H9 (cell line): ENCODE results near the gene COQ7. TPM values are rescaled to one million over a fixed set of nuclear protein-coding genes. Genes with fewer than 3 reads are reported as not detected.

Source experiments
- DNase-seq: peaks from one replicate; pipeline ENCODE4 v3.0.0-alpha.2; 2017
- H2AFZ ChIP-seq: one replicate; pipeline ENCODE4 v1.6.1; 2013; ENCODE audit warnings: mild to moderate bottlenecking, low read length, control low read depth, moderate library complexity
- H2AK5ac ChIP-seq: 2 replicates; pipeline ENCODE4 v1.6.1; 2013; ENCODE audit warnings: low read length, control low read depth, mixed read lengths; ENCODE audit not compliant: insufficient read length
- H2BK120ac ChIP-seq: one replicate; pipeline ENCODE4 v1.6.1; 2013; ENCODE audit warnings: low read depth, mild to moderate bottlenecking, low read length, control low read depth, inconsistent platforms; ENCODE audit not compliant: poor library complexity, severe bottlenecking
- H2BK12ac ChIP-seq: 2 replicates; pipeline ENCODE4 v1.6.1; 2013; ENCODE audit warnings: low read length, control low read depth, mixed read lengths, low read depth; ENCODE audit not compliant: insufficient read length
- H2BK15ac ChIP-seq: 2 replicates; pipeline ENCODE4 v1.6.1; 2013; ENCODE audit warnings: low read depth, low read length, control low read depth
- H2BK20ac ChIP-seq: one replicate; pipeline ENCODE4 v1.6.1; 2013; ENCODE audit warnings: low read depth, mild to moderate bottlenecking, low read length, control low read depth, inconsistent platforms; ENCODE audit not compliant: poor library complexity, severe bottlenecking
- H2BK5ac ChIP-seq: 2 replicates; pipeline ENCODE4 v1.6.1; 2013; ENCODE audit warnings: low read length, control low read depth, mixed read lengths; ENCODE audit not compliant: insufficient read length
- H3K14ac ChIP-seq: 2 replicates; pipeline ENCODE4 v1.6.1; 2013; ENCODE audit warnings: low read length, control low read depth; ENCODE audit not compliant: insufficient read depth
- H3K18ac ChIP-seq: 2 replicates; pipeline ENCODE4 v1.6.1; 2013; ENCODE audit warnings: low read depth, mild to moderate bottlenecking, mixed read lengths, low read length, control low read depth; ENCODE audit not compliant: insufficient read length
- H3K23ac ChIP-seq: 2 replicates; pipeline ENCODE4 v1.6.1; 2013; ENCODE audit warnings: low read length, control low read depth, mixed read lengths, low read depth; ENCODE audit not compliant: insufficient read length
- H3K23me2 ChIP-seq: 2 replicates; pipeline ENCODE4 v1.6.1; 2013; ENCODE audit warnings: low read depth, mild to moderate bottlenecking, mixed read lengths, low read length, control low read depth; ENCODE audit not compliant: insufficient read length, poor library complexity, severe bottlenecking
- H3K27ac ChIP-seq: 2 replicates; pipeline ENCODE4 v1.5.1; 2013; ENCODE audit warnings: low read length, control low read depth, mixed read lengths, low read depth; ENCODE audit not compliant: insufficient read length
- H3K27me3 ChIP-seq: 2 replicates; pipeline ENCODE4 v1.6.1; 2013; ENCODE audit warnings: low read length, control low read depth, inconsistent platforms; ENCODE audit not compliant: insufficient read depth
- H3K4ac ChIP-seq: 2 replicates; pipeline ENCODE4 v1.6.1; 2013; ENCODE audit warnings: low read depth, mild to moderate bottlenecking, control low read depth, inconsistent platforms, low read length, moderate library complexity
- H3K4me1 ChIP-seq: 2 replicates; pipeline ENCODE4 v1.6.1; 2013; ENCODE audit warnings: low read length, control low read depth, inconsistent platforms; ENCODE audit not compliant: insufficient read depth
- H3K4me2 ChIP-seq: 2 replicates; pipeline ENCODE4 v1.6.1; 2013; ENCODE audit warnings: low read length, control low read depth, mixed read lengths; ENCODE audit not compliant: insufficient read length, insufficient read depth
- H3K56ac ChIP-seq: 2 replicates; pipeline ENCODE4 v1.6.1; 2013; ENCODE audit warnings: low read depth, mild to moderate bottlenecking, mixed read lengths, low read length, control low read depth; ENCODE audit not compliant: insufficient read length
- H3K79me1 ChIP-seq: 2 replicates; pipeline ENCODE4 v1.6.1; 2013; ENCODE audit warnings: low read depth, mild to moderate bottlenecking, moderate library complexity, low read length, control low read depth, inconsistent platforms; ENCODE audit not compliant: insufficient read depth, poor library complexity, severe bottlenecking
- H3K79me2 ChIP-seq: 2 replicates; pipeline ENCODE4 v1.6.1; 2013; ENCODE audit warnings: low read length, control low read depth, inconsistent platforms; ENCODE audit not compliant: insufficient read depth
- H3K9ac ChIP-seq: 2 replicates; pipeline ENCODE4 v1.6.1; 2013; ENCODE audit warnings: low read length, control low read depth, mixed read lengths; ENCODE audit not compliant: insufficient read length; ENCODE audit errors: extremely low read depth
- H3K9me3 ChIP-seq: one replicate; pipeline ENCODE4 v1.6.1; 2013; ENCODE audit warnings: low read depth, low read length, inconsistent platforms; ENCODE audit not compliant: control insufficient read depth
- H3T11ph ChIP-seq: one replicate; pipeline ENCODE4 v1.6.1; 2013; ENCODE audit warnings: mild to moderate bottlenecking, low read length, control low read depth, inconsistent platforms
- H4K20me1 ChIP-seq: one replicate; pipeline ENCODE4 v1.6.1; 2013; ENCODE audit not compliant: control insufficient read depth, insufficient read length, insufficient read depth
- H4K5ac ChIP-seq: 2 replicates; pipeline ENCODE4 v1.6.1; 2013; ENCODE audit warnings: low read depth, mild to moderate bottlenecking, mixed read lengths, low read length, control low read depth; ENCODE audit not compliant: insufficient read length
- H4K8ac ChIP-seq: replicated peaks from 2 replicates; pipeline ENCODE4 v1.6.1; 2013; ENCODE audit warnings: low read length, control low read depth, mixed read lengths, low read depth; ENCODE audit not compliant: insufficient read length
- H4K91ac ChIP-seq: 2 replicates; pipeline ENCODE4 v1.6.1; 2013; ENCODE audit warnings: low read depth, mild to moderate bottlenecking, moderate library complexity, mixed read lengths, low read length, control low read depth; ENCODE audit not compliant: insufficient read length
- H3K27ac Mint-ChIP-seq, 3 experiments: 2 replicates in 2 of 3; 3 replicates in 1 of 3; pipeline ENCODE4 v1.8.0; 2020 to 2021; ENCODE audit warnings: mixed read lengths in 3 of 3, mild to moderate bottlenecking in 1 of 3, moderate library complexity in 1 of 3
- H3K27me3 Mint-ChIP-seq: 2 replicates; pipeline ENCODE4 v1.8.0; 2021; ENCODE audit warnings: low read depth, mild to moderate bottlenecking, moderate library complexity, mixed read lengths
- H3K36me3 Mint-ChIP-seq, 3 experiments: 2 replicates in 2 of 3; 3 replicates in 1 of 3; pipeline ENCODE4 v1.8.0; 2020 to 2021; ENCODE audit warnings: low read depth in 3 of 3, mixed read lengths in 3 of 3; ENCODE audit not compliant: insufficient read depth in 1 of 3
- H3K4me1 Mint-ChIP-seq, 2 experiments: 2 replicates each; pipeline ENCODE4 v1.8.0; 2020; ENCODE audit warnings: mixed read lengths in 2 of 2
- H3K4me3 Mint-ChIP-seq, 2 experiments: 2 replicates in 1 of 2; 3 replicates in 1 of 2; pipeline ENCODE4 v1.8.0; 2020 to 2021; ENCODE audit warnings: mild to moderate bottlenecking in 2 of 2, mixed read lengths in 2 of 2, moderate library complexity in 1 of 2
- H3K9me3 Mint-ChIP-seq, 2 experiments: 2 replicates in 1 of 2; 3 replicates in 1 of 2; pipeline ENCODE4 v1.8.0; 2020; ENCODE audit warnings: mild to moderate bottlenecking in 2 of 2, mixed read lengths in 2 of 2, moderate library complexity in 1 of 2
- CTCF ChIP-seq: fragments of 200-600 bp; sonication (generic); conservative IDR thresholded peaks from 3 replicates; pipeline ENCODE4 v1.8.0; 2021; ENCODE audit warnings: antibody characterized with exemption, mild to moderate bottlenecking
- WGBS: extraction: QIAGEN DNeasy Blood & Tissue Kit; methylation state at CpG from one replicate; pipeline ENCODE4 v1.1.7; 2013; ENCODE audit warnings: missing lambda C conversion rate, low lambda C conversion rate, mixed read lengths; ENCODE audit not compliant: insufficient read length; ENCODE audit errors: extremely low coverage; 5-methylcytosine and 5-hydroxymethylcytosine counted together
- total RNA-seq: library from RNA; stranded (reverse); gene quantifications from 2 replicates; pipeline ENCODE4 v1.2.1, GENCODE V29; 2021

COQ7 gene
- total RNA-seq, 1 experiment from 2014 or later = 29.6 TPM

DNA sequence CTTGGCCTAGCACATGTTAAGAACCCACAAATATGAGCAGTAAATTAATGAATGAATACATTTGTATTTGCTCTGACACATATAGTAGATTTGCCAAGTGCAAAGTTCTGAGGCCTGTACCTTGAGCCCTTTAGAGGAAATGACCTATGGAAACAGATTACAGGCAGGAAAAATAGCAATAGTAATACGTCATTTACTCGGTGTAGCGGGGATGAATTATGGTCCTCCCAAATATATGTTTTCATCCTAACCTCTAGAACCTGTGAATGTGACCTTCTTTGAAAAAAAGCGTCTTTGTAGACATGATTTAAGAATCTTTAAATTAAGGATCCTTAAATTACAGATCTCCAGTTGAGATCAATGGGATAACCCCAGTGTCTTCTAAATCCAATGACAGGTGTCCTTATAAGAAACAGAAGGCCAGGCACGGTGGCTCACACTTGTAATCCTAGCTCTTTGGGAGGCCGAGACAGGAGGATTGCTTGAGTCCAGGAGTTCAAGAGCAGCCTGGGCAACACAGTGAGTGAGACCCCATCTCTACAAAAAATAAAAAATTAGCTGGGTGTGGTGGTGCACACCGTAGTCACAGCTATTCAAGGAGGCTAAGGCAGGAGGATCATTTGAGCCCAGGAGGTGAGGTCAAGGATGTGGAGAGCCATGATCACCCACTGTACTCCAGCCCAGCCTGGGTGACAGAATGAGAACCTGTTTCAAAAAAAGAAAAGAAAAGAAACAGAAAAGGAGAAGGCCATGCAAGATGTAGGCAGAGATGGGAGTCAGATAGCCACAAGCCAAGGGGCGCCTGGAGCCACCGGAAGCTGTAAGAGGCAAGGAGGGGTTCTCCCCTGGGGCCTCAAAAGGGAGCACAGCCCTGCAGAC, 41.2 kb downstream of the COQ7 start:
- no peak overlapping the region for H2BK15ac ChIP-seq
- peaks cover 18% of the 10 kb centered on the region for H3K27me3 Mint-ChIP-seq
- no peak overlapping the region for H3K4me2 ChIP-seq
- no peak for TF ChIP-seq CTCF
- no peak overlapping the region for H2BK12ac ChIP-seq
- no peaks in the 10 kb centered on the region for H3K79me1 ChIP-seq
- peaks cover 3% of the 10 kb centered on the region for H3K23me2 ChIP-seq
- no peak overlapping the region; a peak in 1 of 7 replicates for H3K27ac Mint-ChIP-seq
- H3K9me3 ChIP-seq = no peaks in the 10 kb centered on the region
- no peaks in the 10 kb centered on the region for H3K79me2 ChIP-seq
- no peak overlapping the region for H3K14ac ChIP-seq
- H3K56ac ChIP-seq = no peak overlapping the region
- no peaks in the 10 kb centered on the region for H4K20me1 ChIP-seq
- no peak overlapping the region for H2BK120ac ChIP-seq
- H3K4me1 ChIP-seq = no peaks in the 10 kb centered on the region; the same call in 1 of the 2 replicates
- H3K23ac ChIP-seq = no peak overlapping the region
- H3K27ac ChIP-seq = no peak overlapping the region
- no peak overlapping the region for H4K91ac ChIP-seq
- no peak overlapping the region for H4K8ac ChIP-seq
- H3K9ac ChIP-seq = no peak overlapping the region
- peaks cover 19 to 21% of the 10 kb centered on the region in 2 experiments for H3K4me1 Mint-ChIP-seq
- no peak overlapping the region for H3K18ac ChIP-seq
- H3K4ac ChIP-seq = no peak overlapping the region
- H3K27me3 ChIP-seq = no peaks in the 10 kb centered on the region; the same call in 1 of the 2 replicates
- no peak for DNase-seq
- H3T11ph ChIP-seq = no peak overlapping the region
- no peak overlapping the region for H4K5ac ChIP-seq
- H3K36me3 Mint-ChIP-seq = peaks cover 0 to 1% (median 0%) of the 10 kb centered on the region in 3 experiments; a peak in 1 of 7 replicates
- H3K4me3 Mint-ChIP-seq = no peak overlapping the region
- H2AFZ ChIP-seq = no peak overlapping the region
- no peak overlapping the region for H2BK5ac ChIP-seq
- H2AK5ac ChIP-seq = no peak overlapping the region
- H3K9me3 Mint-ChIP-seq = no peaks in the 10 kb centered on the region
- H2BK20ac ChIP-seq = no peak overlapping the region
- WGBS = no CpG with 5 or more reads among the region's 9 CpGs
